Stimulated activated CD4-positive, alpha-beta T cell treated with anti-CD3 and anti-CD28 coated beads, TNF-alpha, amount 100 ng/mL, for 1 hour (primary cell): ENCODE data around the gene FILIP1.

Experiments
- DNase-seq, 3 donors: peaks; one replicate each; pipeline ENCODE4 v3.0.0-alpha.2; 2020; ENCODE audit warnings: low read depth in 3 of 3, low spot score in 1 of 3

Gene FILIP1

DNA sequence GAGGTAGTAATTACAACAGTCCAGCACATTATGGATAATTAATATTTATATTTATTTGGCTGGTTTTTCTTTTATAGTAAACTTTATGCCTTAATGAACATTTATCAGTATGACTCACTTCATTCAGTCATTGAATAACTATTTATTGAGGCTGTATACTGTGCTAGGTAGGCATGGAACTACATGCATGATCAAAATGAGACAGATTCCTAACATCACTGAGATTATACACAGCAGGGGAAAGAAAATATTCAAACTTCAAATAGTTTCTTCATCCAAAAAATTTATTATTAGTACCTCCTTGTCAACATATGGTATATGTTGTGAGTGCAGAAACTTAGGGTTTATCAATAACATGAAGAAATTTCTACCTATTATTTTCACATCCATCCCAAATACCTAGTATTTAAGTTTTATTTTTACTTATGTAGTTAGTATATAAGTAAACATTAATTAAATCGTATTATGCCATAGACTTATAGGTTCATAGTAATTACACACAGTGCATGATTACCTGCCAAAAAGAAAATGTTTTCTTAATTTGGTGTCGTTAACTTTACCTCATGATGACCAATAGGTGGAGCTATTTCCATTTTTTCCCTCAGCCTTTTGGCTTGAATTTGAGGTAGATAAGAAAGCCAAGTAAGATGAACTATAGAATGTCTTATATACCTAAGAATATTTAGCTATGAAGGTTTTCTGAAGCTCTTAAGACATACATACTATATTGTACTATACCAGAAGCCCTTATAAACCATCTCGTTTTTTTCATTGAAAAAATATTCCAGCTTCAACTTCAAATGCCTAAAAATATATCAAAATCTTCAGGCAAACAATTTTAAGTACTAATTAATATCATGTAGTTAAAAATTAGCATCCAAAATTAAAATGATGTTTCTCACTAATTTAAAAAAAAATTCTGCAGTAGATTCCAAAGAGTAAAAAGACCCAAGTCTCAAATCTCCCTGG is 196.5 kb downstream of the FILIP1 start:
- DNase-seq = no peak

DNA sequence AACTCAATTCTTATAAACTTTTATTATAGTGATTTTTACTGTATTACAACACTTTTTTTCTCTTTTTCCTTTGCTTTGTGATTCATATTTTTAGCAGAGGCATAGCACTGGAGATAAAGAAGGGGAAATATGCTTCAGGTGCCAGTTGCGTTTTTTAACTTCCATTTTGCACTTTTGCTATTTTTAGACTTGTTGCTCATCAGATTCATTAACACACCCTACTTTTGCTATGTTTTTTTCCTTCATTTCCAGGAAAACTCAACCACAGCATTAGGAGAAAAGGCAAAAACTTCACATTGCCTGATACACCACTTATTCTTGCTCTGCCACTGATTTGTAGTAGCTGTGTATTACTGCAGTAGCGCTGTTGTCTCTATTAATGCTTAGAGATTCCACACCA is 201.0 kb downstream of the FILIP1 start:
- no peak for DNase-seq

DNA sequence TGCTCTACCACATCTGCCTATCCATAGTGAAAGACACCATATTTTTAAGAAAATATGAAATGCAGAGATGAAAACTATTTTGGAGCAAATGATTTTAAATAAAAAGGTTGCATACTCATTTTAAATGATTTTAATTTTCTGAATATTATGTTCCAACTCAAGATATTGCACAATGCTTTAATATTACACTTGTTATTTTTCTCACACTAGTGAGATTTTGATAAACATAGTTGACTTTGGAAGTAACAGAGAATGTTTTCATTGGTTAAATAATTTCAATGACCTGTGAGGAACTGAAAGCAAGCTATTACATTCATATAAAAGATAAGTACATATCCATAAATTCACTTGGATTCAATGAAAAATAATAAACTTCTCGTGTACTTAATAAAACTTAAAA is 201.9 kb downstream of the FILIP1 start:
- no peak for DNase-seq

DNA sequence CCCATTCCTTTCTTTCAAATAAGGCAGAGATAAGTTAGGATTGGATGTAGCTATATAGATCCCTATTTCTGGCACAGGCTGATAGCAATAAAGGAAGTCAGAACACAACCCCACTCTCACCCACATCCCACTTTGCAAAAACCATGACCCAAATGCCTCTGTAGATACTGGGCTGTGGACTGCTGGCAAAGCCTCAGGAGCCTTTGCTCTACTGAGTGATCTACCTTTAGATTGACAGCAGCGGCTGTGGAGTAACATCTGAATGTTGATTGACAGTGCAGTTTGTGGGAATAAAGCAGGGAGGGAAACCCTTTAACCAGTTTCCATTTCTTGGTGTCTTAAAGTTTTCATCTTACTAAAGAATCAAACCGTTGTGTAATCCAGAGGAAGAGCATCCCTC is 202.3 kb downstream of the FILIP1 start:
- no peak for DNase-seq

- DNase-seq = no peak
Observed at GRCh38 chr6:75290136-75290945, 203.3 kb downstream of the FILIP1 start.

GRCh38 chr6:75288023-75288422 is 205.6 kb downstream of the FILIP1 start:
- DNase-seq = no peak

GRCh38 chr6:75287424-75287823 is 206.2 kb downstream of the FILIP1 start:
- no peak for DNase-seq

- no peak for DNase-seq
Observed at GRCh38 chr6:75286955-75287354, 206.6 kb downstream of the FILIP1 start.

- DNase-seq = no peak
Observed at GRCh38 chr6:75285283-75285639, 208.3 kb downstream of the FILIP1 start.

- DNase-seq = peak; percentile 88 to 92 (median 91)
Observed at GRCh38 chr6:75284632-75285282, 208.8 kb downstream of the FILIP1 start, which contains the start of gene TMEM30A. Gene TMEM30A (minus strand): TSS chr6:75284792. CDS start chr6:75284638, 154 bp downstream.

DNA sequence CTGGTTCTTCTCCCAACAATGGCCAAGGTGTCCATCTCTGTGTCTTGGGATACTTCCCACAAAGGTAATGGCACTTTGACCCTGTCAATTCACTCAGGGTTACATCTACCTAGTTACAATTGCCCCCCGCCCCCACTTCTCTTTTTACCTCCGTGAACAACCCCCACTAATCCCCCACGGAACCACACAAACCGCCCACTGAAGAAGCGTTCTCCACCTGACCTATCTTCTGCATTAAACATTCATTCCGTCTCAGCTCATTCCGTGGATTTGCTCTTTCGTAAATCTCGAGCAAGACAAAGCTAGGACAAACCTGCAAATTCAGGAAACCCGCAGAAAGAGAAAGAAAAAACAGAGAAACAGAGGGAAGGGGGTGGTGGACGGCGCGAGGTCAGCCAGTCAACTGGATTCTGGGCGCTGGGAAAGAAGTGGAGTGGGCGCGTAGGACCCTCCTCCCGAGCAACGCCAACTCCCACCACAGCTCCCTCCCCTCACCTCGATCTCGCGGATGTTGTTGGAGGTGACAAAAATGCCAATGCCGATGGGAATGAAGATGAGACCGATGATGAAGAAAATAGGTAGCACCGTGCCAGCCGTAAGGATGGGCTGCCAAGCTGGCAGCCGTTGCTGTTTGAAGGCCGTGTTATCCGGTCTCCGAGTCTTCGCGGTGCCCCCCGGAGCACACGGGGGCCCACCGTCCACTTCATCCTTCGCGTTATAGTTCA is 209.5 kb downstream of the FILIP1 start:
- DNase-seq = no peak

- DNase-seq = no peak
Observed at GRCh38 chr6:75282706-75283105, 210.9 kb downstream of the FILIP1 start.

- no peak for DNase-seq
Observed at GRCh38 chr6:75281653-75282052, 211.9 kb downstream of the FILIP1 start.

DNA sequence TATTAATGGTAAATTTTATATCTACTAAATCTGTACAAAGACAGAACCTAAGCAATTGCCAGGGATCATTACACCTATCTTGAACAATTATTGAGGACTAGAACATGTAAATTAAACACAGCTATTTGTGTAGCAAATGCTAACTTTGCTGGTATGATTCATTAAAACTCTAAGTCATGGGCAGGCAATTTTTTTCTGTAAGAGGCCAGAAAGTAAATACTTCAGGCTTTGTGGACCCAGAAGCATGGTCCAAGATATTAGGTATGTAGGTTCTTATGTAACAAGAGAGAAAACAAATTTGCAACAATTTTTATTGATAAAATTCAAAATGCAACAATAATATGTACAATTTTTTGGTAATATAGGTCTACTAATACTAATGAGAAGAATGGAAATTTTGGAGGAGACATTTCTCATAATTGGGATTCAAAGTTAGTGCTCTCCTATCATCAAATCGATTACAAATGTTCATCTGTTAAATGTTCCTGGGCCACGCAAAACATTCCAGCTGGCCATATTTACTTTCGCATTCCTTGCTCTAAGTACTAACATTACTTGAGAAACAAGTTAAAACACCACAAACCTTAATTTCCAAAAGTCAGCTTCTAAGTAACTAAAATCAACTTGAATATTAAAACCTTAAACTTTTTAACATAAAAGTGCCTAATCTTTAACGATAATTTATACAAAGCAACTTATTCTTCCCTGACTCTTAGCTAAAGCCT is 213.3 kb downstream of the FILIP1 start:
- no peak for DNase-seq

GRCh38 chr6:75279418-75279817 is 214.2 kb downstream of the FILIP1 start:
- no peak for DNase-seq

DNA sequence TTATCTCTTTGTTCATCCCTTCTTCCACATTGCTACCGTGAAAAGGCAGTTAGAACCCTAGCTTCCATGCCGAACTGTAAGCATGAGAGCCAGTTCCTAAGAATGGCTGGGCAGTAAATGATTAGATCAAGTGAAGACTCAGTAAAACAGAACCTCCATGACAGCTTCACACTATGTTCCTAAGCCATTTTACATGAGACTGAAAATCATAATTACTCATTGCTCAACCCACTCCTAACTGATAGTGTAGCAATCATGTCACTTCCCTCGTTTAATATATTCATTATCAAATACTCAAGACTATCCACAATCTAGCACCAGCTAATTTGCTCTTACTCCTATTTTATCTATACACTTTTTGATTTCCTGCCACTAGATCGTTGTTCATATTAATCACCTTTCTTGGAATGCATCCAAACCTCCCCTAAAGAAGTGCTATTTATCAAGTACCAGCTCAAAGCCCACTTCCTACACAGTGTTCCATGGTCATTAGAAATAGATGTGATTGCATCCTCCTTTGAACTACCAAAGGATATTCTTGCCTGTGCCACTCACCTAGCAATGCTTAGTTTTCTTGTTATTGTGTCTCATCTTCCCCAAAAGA is 215.0 kb downstream of the FILIP1 start:
- no peak for DNase-seq

DNA sequence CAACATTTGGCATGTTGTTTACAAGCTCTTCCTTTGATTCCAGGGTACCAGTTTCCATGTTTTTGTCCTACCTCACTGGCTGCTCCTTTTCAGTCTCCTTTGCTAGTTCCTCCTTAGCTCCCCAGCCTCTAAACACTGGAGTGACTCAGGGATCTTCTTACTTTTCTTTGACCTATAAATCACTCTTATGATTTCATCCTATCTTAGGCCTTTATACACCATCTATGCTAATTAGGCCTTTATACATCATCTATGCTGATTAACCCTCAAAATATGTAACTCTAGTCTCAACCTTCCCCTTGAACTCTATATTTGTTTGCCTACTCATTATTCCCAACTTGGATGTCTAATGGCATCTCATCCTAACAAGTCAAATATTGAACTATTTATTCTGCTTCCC is 218.5 kb downstream of the FILIP1 start:
- no peak for DNase-seq

GRCh38 chr6:75273009-75273408 is 220.6 kb downstream of the FILIP1 start:
- DNase-seq = no peak

DNA sequence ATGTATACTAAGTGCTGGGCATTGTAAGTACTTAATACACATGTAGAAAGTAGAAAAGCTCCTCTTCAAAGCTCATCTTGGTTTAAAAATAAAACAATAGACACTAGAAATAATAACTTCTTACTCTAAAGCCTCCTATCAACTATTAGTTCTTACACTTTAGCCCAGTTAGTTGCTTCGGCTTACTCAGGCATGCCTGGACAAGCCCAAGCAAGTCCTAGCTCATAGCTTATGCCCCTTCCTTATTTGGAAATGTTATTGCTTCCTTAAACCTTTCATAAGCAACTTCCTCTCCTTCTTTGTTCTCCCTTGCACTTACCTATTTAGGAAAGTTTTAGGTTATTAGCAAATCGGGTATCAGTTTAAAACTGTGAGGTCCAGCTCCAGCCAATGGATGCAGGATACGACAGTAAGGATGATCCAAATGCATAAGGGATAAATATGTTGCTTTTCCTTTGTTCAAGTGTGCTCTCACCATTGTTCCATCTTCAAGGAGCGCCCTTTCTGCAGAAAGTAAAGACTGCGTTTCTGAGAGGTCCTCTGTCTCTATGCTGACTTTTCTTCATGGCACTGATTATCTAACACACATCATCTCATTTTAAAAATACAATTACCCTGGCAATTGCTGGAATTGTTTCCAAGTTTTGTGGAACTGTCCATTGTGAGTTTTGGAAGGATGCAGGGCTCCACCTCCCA is 221.3 kb downstream of the FILIP1 start:
- DNase-seq = no peak
